ENCODE measurements around the gene DPEP3. TPM values are rescaled to one million over a fixed set of nuclear protein-coding genes. Genes with fewer than 3 reads are reported as not detected.
A peak's percentile ranks its signal among the peaks of the same experiment; 100 is the strongest.

The DPEP3 gene
- total and polyA plus RNA-seq, 2 donors (not counting 1 experiment from before 2014, with no cell fraction given), result 1.9 to 2.0 TPM

DNA sequence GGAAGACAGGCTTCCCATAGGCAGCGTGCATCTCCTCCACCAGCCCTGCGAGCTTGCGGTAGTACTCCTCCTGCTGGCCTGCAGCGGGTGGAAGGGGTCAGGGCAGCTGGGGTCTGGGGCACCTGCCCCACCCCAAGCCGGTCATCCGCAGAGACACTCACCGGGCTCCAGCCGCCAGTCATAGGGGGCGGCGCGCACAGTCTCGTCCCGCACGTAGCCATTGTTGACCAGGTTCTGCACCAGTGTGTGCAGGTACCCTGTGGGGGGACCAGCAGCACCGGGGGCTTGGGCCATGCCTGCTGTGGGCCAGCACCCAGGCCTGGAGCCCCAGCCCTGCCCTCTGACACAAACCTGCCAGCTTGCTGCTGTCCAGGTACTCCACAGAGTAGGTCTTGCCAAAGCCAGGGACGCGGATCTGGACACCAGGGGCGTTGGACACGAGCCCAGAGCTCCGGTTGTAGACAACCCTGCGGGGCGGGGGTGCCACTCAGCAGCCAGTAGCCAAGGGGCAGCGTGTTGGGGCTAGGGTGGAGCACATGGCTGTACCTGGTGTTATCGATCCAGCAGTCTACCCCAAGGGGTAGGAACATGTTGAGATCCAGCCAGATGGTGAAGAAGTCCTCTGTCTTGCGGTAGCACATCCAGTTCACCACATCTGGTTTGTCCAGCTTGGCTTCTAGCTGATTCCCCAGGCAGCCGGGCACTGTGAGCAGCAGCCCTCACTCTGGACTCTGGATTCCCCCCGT is 37.6 kb downstream of the DPEP3 start:
- no peak overlapping the region for H3K4me3 Mint-ChIP-seq
- ChIA-PET POLR2A (interaction anchor here (0.6 kb wide), 2 partner anchors 22 to 825 kb away, joined by 3 read pairs; no protein-coding TSS in a partner anchor), CTCF (interaction anchor here (0.7 to 2.9 kb wide), 8 partner anchors 7 to 126 kb away, joined by 3 to 12 read pairs (median 4); partner anchors contain the start of gene NRN1L)
- peaks cover 14% of the 10 kb centered on the region for H3K4me1 Mint-ChIP-seq
- H3K9me3 Mint-ChIP-seq (ENCODE audit: insufficient read depth), result no peaks in the 10 kb centered on the region
- H3K27ac ChIP-seq (ENCODE audit: low read length in 2 of 2), result no peak overlapping the region
- no peak overlapping the region for H2AFZ ChIP-seq (ENCODE audit: insufficient read depth, low read depth, low read length, poor library complexity, severe bottlenecking)
- peaks cover 11% of the 10 kb centered on the region for H4K20me1 ChIP-seq (ENCODE audit: control insufficient read depth, insufficient read depth, low read length, poor library complexity, severe bottlenecking)
- no peak overlapping the region for H3K4me3 ChIP-seq (ENCODE audit: control extremely low read depth in 1 of 5, extremely low read depth in 1 of 5, insufficient read depth in 1 of 5, low read depth in 2 of 5, low read length in 4 of 5)
- no peak for ATAC-seq (ENCODE audit: low read depth)
- 97% methylated on average over 27 of the region's 27 CpGs for WGBS (ENCODE audit: insufficient coverage)
- intact Hi-C loops (cut with micrococcal nuclease), result no loop called here
- no peaks in the 10 kb centered on the region for H3K27me3 ChIP-seq (replicated peaks in 1 of 4; ENCODE audit: control extremely low read depth in 1 of 4, control insufficient read depth in 3 of 4, insufficient read depth in 4 of 4, low read length in 3 of 4)
- H3K4me2 ChIP-seq (replicated peaks; ENCODE audit: low read depth, low read length, poor library complexity, severe bottlenecking), result no peak overlapping the region
- no peak overlapping the region for H3K27ac Mint-ChIP-seq
- H3K9ac ChIP-seq (ENCODE audit: low read length), result no peak overlapping the region
- no peak for DNase-seq
- peaks cover 56% of the 10 kb centered on the region for H3K79me2 ChIP-seq (ENCODE audit: control insufficient read depth, insufficient read depth, low read length)
- H3K27me3 Mint-ChIP-seq, result no peaks in the 10 kb centered on the region
- H3K4me1 ChIP-seq (ENCODE audit: control insufficient read depth in 2 of 2, insufficient read depth in 2 of 2, low read length in 2 of 2), result peaks cover 10 to 28% of the 10 kb centered on the region in 2 donors
- TF ChIP-seq CTCF (IDR thresholded peaks at IDR 0.05) (no peak), EZH2 (IDR thresholded peaks at IDR 0.05; ENCODE audit: borderline replicate concordance, insufficient read depth, low read depth, low read length, poor library complexity, severe bottlenecking) (no peak)
- peaks cover 0 to 9% of the 10 kb centered on the region in 2 experiments for H3K36me3 ChIP-seq (replicated peaks in 1 of 2; ENCODE audit: control extremely low read depth in 1 of 2, control insufficient read depth in 1 of 2, extremely low read depth in 1 of 2, insufficient read depth in 2 of 2, low read length in 1 of 2)
- no peaks in the 10 kb centered on the region for H3K9me3 ChIP-seq (ENCODE audit: control extremely low read depth in 1 of 3, control insufficient read depth in 2 of 3, insufficient read depth in 1 of 3, low read length in 2 of 3)

DNA sequence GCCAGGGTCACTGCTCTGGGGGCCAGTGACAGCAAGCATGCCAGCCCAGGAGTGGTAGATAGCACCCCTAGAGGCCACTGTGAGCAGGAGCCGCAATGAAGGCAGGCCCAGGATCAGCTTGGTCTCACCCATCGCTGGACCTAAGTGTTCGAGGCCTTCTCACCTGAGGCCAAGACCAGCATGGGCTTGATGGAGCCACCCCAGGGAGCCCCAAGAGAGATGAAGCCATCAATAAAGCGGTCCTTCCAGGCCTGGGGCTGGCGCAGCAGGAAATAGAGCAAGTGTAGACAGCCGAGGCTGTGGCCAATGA is 38.1 kb downstream of the DPEP3 start:
- no peak overlapping the region for H2AFZ ChIP-seq (ENCODE audit: insufficient read depth, low read depth, low read length, poor library complexity, severe bottlenecking)
- ATAC-seq (ENCODE audit: low read depth) (peak; percentile 67), DNase-seq (peak; percentile 50)
- POLR2A ChIA-PET, result no interaction called here
- WGBS (ENCODE audit: insufficient coverage), result 85% methylated on average over 6 of the region's 6 CpGs
- H4K20me1 ChIP-seq (ENCODE audit: control insufficient read depth, insufficient read depth, low read length, poor library complexity, severe bottlenecking), result peaks cover 11% of the 10 kb centered on the region
- Mint-ChIP-seq H3K27ac (no peak overlapping the region), H3K27me3 (no peaks in the 10 kb centered on the region), H3K4me1 (peaks cover 17% of the 10 kb centered on the region), H3K9me3 (ENCODE audit: insufficient read depth) (no peaks in the 10 kb centered on the region), H3K4me3 (no peak overlapping the region)
- H3K27ac ChIP-seq (ENCODE audit: low read length in 2 of 2), result no peak overlapping the region
- H3K4me1 ChIP-seq (ENCODE audit: control insufficient read depth in 2 of 2, insufficient read depth in 2 of 2, low read length in 2 of 2), result peaks cover 15 to 33% of the 10 kb centered on the region in 2 donors
- peaks cover 0 to 9% of the 10 kb centered on the region in 2 experiments for H3K36me3 ChIP-seq (replicated peaks in 1 of 2; ENCODE audit: control extremely low read depth in 1 of 2, control insufficient read depth in 1 of 2, extremely low read depth in 1 of 2, insufficient read depth in 2 of 2, low read length in 1 of 2)
- H3K27me3 ChIP-seq (replicated peaks in 1 of 4; ENCODE audit: control extremely low read depth in 1 of 4, control insufficient read depth in 3 of 4, insufficient read depth in 4 of 4, low read length in 3 of 4), result no peaks in the 10 kb centered on the region
- intact Hi-C loops (cut with micrococcal nuclease), result no loop called here
- no peak overlapping the region for H3K9ac ChIP-seq (ENCODE audit: low read length)
- no peaks in the 10 kb centered on the region for H3K9me3 ChIP-seq (ENCODE audit: control extremely low read depth in 1 of 3, control insufficient read depth in 2 of 3, insufficient read depth in 1 of 3, low read length in 2 of 3)
- H3K4me2 ChIP-seq (replicated peaks; ENCODE audit: low read depth, low read length, poor library complexity, severe bottlenecking), result no peak overlapping the region
- H3K4me3 ChIP-seq (ENCODE audit: control extremely low read depth in 1 of 5, extremely low read depth in 1 of 5, insufficient read depth in 1 of 5, low read depth in 2 of 5, low read length in 4 of 5), result no peak overlapping the region
- CTCF ChIA-PET, result interaction anchor here (0.7 to 2.9 kb wide), 10 partner anchors 8 to 126 kb away, joined by 3 to 12 read pairs (median 4); partner anchors contain the start of gene NRN1L
- peaks cover 61% of the 10 kb centered on the region for H3K79me2 ChIP-seq (ENCODE audit: control insufficient read depth, insufficient read depth, low read length)
- peak; percentile 71 for TF ChIP-seq CTCF (IDR thresholded peaks at IDR 0.05)
- no peak for TF ChIP-seq EZH2 (IDR thresholded peaks at IDR 0.05; ENCODE audit: borderline replicate concordance, insufficient read depth, low read depth, low read length, poor library complexity, severe bottlenecking)
